DMS153 (cell line): ENCODE results near the gene MAP3K20.
"Not testable (repeated sequence)": the region's sequence is repeated elsewhere in the genome, so short reads cannot be mapped to it uniquely, and the experiment has no call there.

Source experiments
- DNase-seq: peaks from one replicate; lab custom pipeline; 2025; lab: John Stamatoyannopoulos, UW

MAP3K20 gene

GRCh38 chr2:173075781-173076580 is at the start of gene MAP3K20:
Gene MAP3K20 (plus strand): TSS chr2:173075846. CDS start chr2:173091032, 15,186 bp downstream.
- peak; percentile 12 for DNase-seq

- DNase-seq: no peak
These were observed 49.2 kb upstream of the MAP3K20 start for GRCh38 chr2:173026479-173026878.

DNA sequence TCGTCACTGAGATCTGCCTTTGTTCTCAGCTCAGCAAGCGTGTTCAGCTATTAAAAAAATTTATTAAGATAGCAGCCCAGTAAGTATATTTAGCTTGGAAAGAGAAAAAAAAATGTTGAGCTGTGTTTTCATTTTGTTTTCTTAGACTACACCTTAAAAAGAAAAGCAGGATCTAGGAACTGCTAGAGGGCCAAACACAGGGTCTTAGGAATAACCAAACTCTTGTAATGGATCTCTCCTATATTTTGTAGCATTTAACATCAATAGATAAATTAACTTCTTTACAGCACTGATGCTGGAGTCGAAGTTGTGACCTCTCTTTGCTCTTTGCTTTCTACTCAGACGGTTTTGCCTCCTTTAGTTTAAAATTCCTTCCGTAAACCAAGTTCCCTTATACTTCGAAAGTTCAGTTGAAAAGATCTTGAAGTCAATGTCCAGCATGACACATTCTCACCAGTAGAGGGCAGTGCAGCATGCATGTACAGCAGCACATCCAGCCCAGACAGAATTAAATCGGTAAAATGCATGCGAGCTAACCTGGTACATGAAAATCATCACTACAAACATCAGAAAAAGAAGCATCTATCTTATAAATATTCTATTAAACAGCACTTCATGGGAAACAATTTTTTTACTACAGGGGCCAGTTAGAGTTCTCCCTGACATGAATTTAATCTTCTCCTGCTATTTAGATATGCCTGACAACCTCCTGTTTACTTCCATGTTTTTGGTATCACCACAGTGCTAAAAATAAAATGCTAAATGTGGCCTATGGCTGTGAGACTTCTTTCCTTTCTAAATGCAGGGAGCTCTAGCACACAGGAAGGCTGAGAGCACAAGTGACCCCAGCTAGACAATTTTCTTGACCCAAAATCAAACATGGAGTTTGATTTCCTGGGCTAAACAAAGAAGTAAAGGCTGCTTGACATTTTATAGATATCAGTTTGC is 48.2 kb upstream of the MAP3K20 start:
- DNase-seq: peak; percentile 48

GRCh38 chr2:173028141-173028540 is 47.5 kb upstream of the MAP3K20 start:
- no peak for DNase-seq

DNA sequence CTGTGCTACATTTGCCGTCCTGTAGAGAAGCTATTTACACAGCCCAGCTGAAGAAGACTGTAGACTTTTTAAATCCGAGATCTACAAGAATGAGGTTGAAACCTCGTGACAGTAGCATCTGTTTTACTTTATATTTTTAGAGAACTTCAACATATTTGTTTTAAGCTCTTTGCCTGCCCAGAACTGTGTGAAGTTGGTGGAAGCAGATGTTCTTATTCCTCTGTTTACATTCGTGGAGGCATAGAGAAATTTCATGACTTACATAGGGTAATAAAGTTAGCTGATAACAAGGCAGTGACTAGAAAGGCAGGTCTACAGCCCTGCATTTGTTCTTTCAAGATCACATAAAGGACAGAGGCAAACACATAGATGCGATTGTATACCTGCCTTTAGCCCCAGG is 47.0 kb upstream of the MAP3K20 start:
- no peak for DNase-seq

GRCh38 chr2:173030561-173031490 is 44.8 kb upstream of the MAP3K20 start:
- DNase-seq: no peak

- no peak for DNase-seq
These were observed 43.6 kb upstream of the MAP3K20 start for GRCh38 chr2:173032032-173032431.

- DNase-seq: no peak
These were observed 42.6 kb upstream of the MAP3K20 start for GRCh38 chr2:173033084-173033483.

- no peak for DNase-seq
These were observed 41.5 kb upstream of the MAP3K20 start for GRCh38 chr2:173034143-173034542.

DNA sequence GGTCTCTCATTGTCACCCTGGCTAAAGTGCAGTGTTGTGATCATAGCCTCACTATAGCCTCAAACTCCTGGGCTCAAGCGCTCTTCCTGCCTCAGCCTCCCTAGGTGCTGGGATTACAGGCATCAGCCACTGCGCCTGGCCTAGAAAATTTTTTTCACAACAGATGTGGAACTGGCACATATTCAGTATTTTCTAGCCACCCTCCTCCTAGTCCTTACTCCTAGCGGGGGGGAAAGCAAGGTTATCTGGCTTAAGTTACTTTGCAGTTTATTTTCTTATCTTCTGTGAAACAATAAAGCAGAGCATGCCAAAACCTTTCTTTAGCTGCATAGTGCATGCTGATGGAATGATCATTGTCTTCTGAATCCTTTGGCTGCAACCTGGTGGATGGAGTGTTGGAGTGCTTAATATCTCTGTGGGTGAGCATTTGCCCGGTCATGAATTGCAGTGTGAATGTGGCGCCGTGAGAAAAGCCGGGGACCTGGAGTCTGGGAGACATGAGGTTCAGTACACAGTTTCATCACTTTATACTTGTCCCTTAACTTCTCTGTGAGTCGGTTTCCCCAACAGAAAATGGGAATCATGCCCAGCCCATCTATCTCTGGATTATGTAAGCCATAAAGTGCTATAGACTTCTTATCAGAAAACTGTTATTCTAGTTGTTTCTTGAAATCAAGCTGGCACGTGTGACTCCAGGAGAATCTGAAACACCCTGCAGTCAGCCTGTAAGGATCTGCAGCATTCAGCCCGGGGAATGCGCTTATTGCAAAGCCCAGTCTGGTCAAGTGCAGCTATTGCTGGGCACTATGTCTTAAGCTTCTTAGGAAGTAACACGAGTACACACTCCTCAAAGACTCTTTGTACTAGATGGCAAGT is 38.2 kb upstream of the MAP3K20 start:
- DNase-seq: no peak

GRCh38 chr2:173038257-173038656 is 37.4 kb upstream of the MAP3K20 start:
- DNase-seq: not testable (repeated sequence)

- no peak for DNase-seq
These were observed 34.9 kb upstream of the MAP3K20 start for GRCh38 chr2:173040729-173041128.

GRCh38 chr2:173043476-173043875 is 32.2 kb upstream of the MAP3K20 start:
- DNase-seq: no peak

GRCh38 chr2:173043897-173044519 is 31.6 kb upstream of the MAP3K20 start:
- DNase-seq: no peak

DNA sequence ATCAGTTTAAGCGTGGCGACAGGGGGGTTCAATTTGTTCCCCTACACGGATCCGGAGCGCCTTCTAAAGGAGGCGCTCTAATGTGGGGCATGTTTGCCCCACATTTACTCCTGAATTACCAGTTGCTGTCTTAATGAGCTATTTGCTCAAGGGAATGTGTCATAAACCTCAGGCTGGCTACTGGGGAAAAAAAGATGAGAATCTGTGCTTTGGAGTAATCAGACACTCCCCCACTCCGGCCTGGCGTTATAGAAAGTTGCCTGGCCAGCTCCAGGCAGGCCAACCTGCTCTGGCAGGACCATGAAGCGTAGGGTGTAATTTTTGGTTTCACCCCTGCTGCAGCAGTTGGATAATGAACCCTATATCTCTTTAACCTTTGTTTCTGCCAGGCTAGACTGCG is 31.0 kb upstream of the MAP3K20 start:
- no peak for DNase-seq

GRCh38 chr2:173045181-173045580 is 30.5 kb upstream of the MAP3K20 start:
- DNase-seq: no peak

DNA sequence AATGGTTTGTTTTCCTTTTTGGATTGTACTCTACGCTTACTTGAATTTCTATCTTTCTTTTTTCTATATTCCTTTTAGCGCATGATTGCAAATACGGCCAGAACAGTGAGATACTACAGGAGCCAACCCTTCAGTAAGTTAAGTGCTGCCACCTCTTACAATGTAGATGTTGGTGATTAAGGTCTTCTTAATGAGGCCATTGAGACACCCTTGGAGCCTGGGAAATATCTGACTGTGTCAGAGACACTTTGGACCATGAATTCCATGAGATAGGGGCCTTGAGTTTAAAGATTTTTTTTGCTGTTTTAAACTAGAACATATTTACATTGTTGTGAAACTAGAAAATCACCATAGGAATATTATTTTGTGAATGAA is 27.1 kb upstream of the MAP3K20 start:
- no peak for DNase-seq

- peak; percentile 52 for DNase-seq
These were observed 26.6 kb upstream of the MAP3K20 start for GRCh38 chr2:173048897-173049661.

GRCh38 chr2:173049831-173050230 is 25.8 kb upstream of the MAP3K20 start:
- no peak for DNase-seq

GRCh38 chr2:173050684-173051083 is 25.0 kb upstream of the MAP3K20 start:
- no peak for DNase-seq
